CD14-positive monocyte (primary cell): ENCODE data around the gene CLPSL1. TPM values are rescaled to one million over a fixed set of nuclear protein-coding genes. Genes with fewer than 3 reads are reported as not detected.

Experiments used
- DNase-seq, 3 donors: peaks; one replicate each; pipeline ENCODE4 v3.0.0-alpha.2; 2011 to 2022
- H2AFZ ChIP-seq: 2 replicates; pipeline ENCODE4 v1.6.0; 2012; ENCODE audit warnings: mild to moderate bottlenecking, low read depth, low read length, inconsistent platforms; ENCODE audit not compliant: insufficient read depth, poor library complexity, severe bottlenecking
- H3K27ac ChIP-seq, 2 donors: 1 replicate in 1 of 2; 2 replicates in 1 of 2; pipeline ENCODE4 v1.5.1; 2012 to 2013; ENCODE audit warnings: low read length in 2 of 2, control low read depth in 1 of 2, inconsistent platforms in 1 of 2, low read depth in 1 of 2, mild to moderate bottlenecking in 1 of 2
- H3K27me3 ChIP-seq, 2 donors: one replicate each; pipeline versions ENCODE4 v1.6.0 to v1.6.1; 2011 to 2013; ENCODE audit warnings: low read length in 2 of 2; ENCODE audit not compliant: control insufficient read depth in 2 of 2, insufficient read depth in 2 of 2
- H3K36me3 ChIP-seq, 2 donors: replicated peaks in 1 of 2; 1 replicate in 1 of 2; 2 replicates in 1 of 2; pipeline versions ENCODE4 v1.5.1 to v1.6.1; 2012 to 2013; ENCODE audit warnings: low read length in 2 of 2, control low read depth in 1 of 2, inconsistent platforms in 1 of 2, mild to moderate bottlenecking in 1 of 2; ENCODE audit not compliant: insufficient read depth in 2 of 2, control insufficient read depth in 1 of 2
- H3K4me1 ChIP-seq, 2 donors: 1 replicate in 1 of 2; 2 replicates in 1 of 2; pipeline versions ENCODE4 v1.5.1 to v1.6.1; 2012 to 2013; ENCODE audit warnings: low read length in 2 of 2, control low read depth in 1 of 2, inconsistent platforms in 1 of 2, mild to moderate bottlenecking in 1 of 2, moderate library complexity in 1 of 2; ENCODE audit not compliant: insufficient read depth in 2 of 2, control insufficient read depth in 1 of 2
- H3K4me2 ChIP-seq: replicated peaks from 2 replicates; pipeline ENCODE3; 2012; ENCODE audit warnings: low read length, moderate library complexity, mild to moderate bottlenecking; ENCODE audit not compliant: poor library complexity, severe bottlenecking; ENCODE audit errors: extremely low read depth
- H3K4me3 ChIP-seq, 3 experiments: fragments of 200-600 bp in 1 of 3; sonication (generic) in 1 of 3; replicated peaks in 1 of 3; 1 replicate in 2 of 3; 2 replicates in 1 of 3; pipeline ENCODE4 v1.5.1; 2011 to 2013; ENCODE audit warnings: low read length in 3 of 3, mild to moderate bottlenecking in 3 of 3, control low read depth in 2 of 3, low read depth in 2 of 3, inconsistent platforms in 1 of 3, moderate library complexity in 1 of 3
- H3K79me2 ChIP-seq: 2 replicates; pipeline ENCODE4 v1.6.0; 2012; ENCODE audit warnings: mild to moderate bottlenecking, control low read depth, inconsistent platforms, low read length, moderate library complexity; ENCODE audit not compliant: insufficient read depth
- H3K9ac ChIP-seq: 2 replicates; pipeline ENCODE4 v1.6.0; 2017; ENCODE audit warnings: low read length, mild to moderate bottlenecking; ENCODE audit not compliant: insufficient read depth, poor library complexity, severe bottlenecking
- H3K9me3 ChIP-seq, 2 donors: replicated peaks in 1 of 2; 1 replicate in 1 of 2; 2 replicates in 1 of 2; pipeline versions ENCODE4 v1.5.1 to v1.6.1; 2012 to 2013; ENCODE audit warnings: low read length in 2 of 2, control low read depth in 1 of 2; ENCODE audit not compliant: control insufficient read depth in 1 of 2, insufficient read depth in 1 of 2
- H4K20me1 ChIP-seq: 2 replicates; pipeline ENCODE4 v1.6.0; 2012; ENCODE audit warnings: mild to moderate bottlenecking, low read length, control low read depth, moderate library complexity; ENCODE audit not compliant: insufficient read depth
- H3K27ac Mint-ChIP-seq, 7 donors: one replicate each; pipeline ENCODE4 v1.8.0; 2020; ENCODE audit warnings: mild to moderate bottlenecking in 7 of 7, mixed read lengths in 7 of 7, moderate library complexity in 6 of 7, inconsistent platforms in 2 of 7
- H3K27me3 Mint-ChIP-seq, 3 donors: one replicate each; pipeline ENCODE4 v1.8.0; 2021 to 2022; ENCODE audit warnings: low read depth in 3 of 3, mild to moderate bottlenecking in 3 of 3, mixed read lengths in 3 of 3, moderate library complexity in 3 of 3, inconsistent platforms in 1 of 3
- H3K36me3 Mint-ChIP-seq, 2 donors: one replicate each; pipeline ENCODE4 v1.8.0; 2020; ENCODE audit warnings: mixed read lengths in 2 of 2, inconsistent platforms in 1 of 2, mild to moderate bottlenecking in 1 of 2
- H3K4me1 Mint-ChIP-seq: one replicate; pipeline ENCODE4 v1.8.0; 2020; ENCODE audit warnings: mild to moderate bottlenecking, mixed read lengths
- H3K4me3 Mint-ChIP-seq, 2 donors: one replicate each; pipeline ENCODE4 v1.8.0; 2020; ENCODE audit warnings: mild to moderate bottlenecking in 2 of 2, mixed read lengths in 2 of 2, moderate library complexity in 1 of 2
- H3K9me3 Mint-ChIP-seq, 7 donors: one replicate each; pipeline ENCODE4 v1.8.0; 2020 to 2022; ENCODE audit warnings: mixed read lengths in 7 of 7, mild to moderate bottlenecking in 6 of 7, moderate library complexity in 6 of 7, inconsistent platforms in 2 of 7
- WGBS: methylation state at CpG from one replicate; pipeline ENCODE4 v1.1.5; 2013; ENCODE audit warnings: missing lambda C conversion rate; ENCODE audit not compliant: insufficient coverage; 5-methylcytosine and 5-hydroxymethylcytosine counted together
- intact Hi-C, 2 donors: fragments of 100-400 bp; cut with micrococcal nuclease; formaldehyde crosslinking; loops; one replicate each; pipeline versions ENCODE4 v1.15.0 to v1.15.1; 2023
- polyA plus RNA-seq, 3 donors: library from polyadenylated mRNA; depleted of rRNA in 1 of 3; unstranded in 2 of 3; stranded (reverse) in 1 of 3; fragments of 300-500 nt in 2 of 3; fragments of >200 nt in 1 of 3; fragmentation: Illumina TruSeq in 2 of 3; gene quantifications; 1 replicate in 2 of 3; 2 replicates in 1 of 3; pipeline ENCODE4 v1.2.3, GENCODE V29; 2012 to 2021
- TF ChIP-seq, protein P1 (sequence below): fragments of 200-600 bp; IDR thresholded peaks from one replicate; pipeline ENCODE4 v1.8.0; 2022; ENCODE audit warnings: antibody characterized with exemption, mild to moderate bottlenecking

Gene CLPSL1
- polyA plus RNA-seq, 3 donors = not detected

DNA sequence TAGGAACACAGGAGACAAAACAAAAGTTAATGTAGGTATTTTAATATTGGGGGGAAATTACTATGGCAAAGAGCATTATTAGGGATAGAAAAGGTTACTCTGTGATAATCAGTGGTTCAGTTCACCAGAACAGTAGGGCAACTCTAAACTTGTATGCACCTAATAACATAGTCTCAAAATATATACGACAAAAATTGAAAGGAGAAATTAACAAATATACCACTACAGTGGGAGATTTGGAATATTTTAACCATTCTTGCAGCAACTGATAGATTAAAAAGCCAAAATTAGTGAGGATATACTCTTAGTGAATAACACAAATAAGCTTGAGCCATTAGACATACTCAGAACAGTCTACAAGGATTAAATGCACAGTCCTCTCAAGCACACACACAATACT, 32.9 kb upstream of the CLPSL1 start:
- no peaks in the 10 kb centered on the region for H3K36me3 ChIP-seq
- TF ChIP-seq, protein P1, sequence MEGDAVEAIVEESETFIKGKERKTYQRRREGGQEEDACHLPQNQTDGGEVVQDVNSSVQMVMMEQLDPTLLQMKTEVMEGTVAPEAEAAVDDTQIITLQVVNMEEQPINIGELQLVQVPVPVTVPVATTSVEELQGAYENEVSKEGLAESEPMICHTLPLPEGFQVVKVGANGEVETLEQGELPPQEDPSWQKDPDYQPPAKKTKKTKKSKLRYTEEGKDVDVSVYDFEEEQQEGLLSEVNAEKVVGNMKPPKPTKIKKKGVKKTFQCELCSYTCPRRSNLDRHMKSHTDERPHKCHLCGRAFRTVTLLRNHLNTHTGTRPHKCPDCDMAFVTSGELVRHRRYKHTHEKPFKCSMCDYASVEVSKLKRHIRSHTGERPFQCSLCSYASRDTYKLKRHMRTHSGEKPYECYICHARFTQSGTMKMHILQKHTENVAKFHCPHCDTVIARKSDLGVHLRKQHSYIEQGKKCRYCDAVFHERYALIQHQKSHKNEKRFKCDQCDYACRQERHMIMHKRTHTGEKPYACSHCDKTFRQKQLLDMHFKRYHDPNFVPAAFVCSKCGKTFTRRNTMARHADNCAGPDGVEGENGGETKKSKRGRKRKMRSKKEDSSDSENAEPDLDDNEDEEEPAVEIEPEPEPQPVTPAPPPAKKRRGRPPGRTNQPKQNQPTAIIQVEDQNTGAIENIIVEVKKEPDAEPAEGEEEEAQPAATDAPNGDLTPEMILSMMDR = no peak
- WGBS = no CpG with 5 or more reads among the region's 1 CpG
- no peak overlapping the region for H3K9ac ChIP-seq
- no peak for DNase-seq
- no peaks in the 10 kb centered on the region for H4K20me1 ChIP-seq
- peaks cover 10 to 11% of the 10 kb centered on the region in 2 donors for H3K9me3 ChIP-seq
- H3K27ac ChIP-seq = no peak overlapping the region
- no peak overlapping the region for H2AFZ ChIP-seq
- H3K4me2 ChIP-seq = no peak overlapping the region
- Mint-ChIP-seq H3K4me3 (no peak overlapping the region), H3K36me3 (peaks cover 0 to 2% of the 10 kb centered on the region in 2 donors), H3K4me1 (peaks cover 6% of the 10 kb centered on the region), H3K9me3 (peaks cover 7 to 29% (median 18%) of the 10 kb centered on the region in 7 donors), H3K27me3 (peaks cover 0 to 3% (median 2%) of the 10 kb centered on the region in 3 donors), H3K27ac (no peak overlapping the region)
- no peaks in the 10 kb centered on the region for H3K79me2 ChIP-seq
- H3K4me3 ChIP-seq = no peak overlapping the region
- intact Hi-C loops = no loop called here
- H3K4me1 ChIP-seq = peaks cover 0 to 2% of the 10 kb centered on the region in 2 donors
- no peaks in the 10 kb centered on the region for H3K27me3 ChIP-seq

DNA sequence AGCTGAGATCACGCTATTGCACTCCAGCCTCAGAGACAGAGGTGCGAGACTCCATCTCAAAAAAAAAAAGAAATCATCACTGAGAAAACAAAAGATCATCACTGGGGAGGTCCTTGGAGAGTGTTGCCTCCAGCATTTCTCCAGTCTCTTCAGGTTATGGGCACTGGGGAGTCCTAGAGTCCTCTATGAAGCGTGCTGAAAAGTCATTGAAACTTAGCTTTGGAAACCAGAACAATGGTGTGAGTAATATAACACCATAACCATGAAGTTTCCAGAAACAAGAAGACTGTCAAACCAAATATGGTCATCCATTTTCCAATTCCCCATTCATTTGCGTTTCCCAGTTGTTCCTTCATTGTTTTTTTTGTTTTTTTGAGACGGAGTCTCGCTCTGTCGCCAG, 30.3 kb upstream of the CLPSL1 start:
- Histone ChIP-seq H3K36me3 (no peaks in the 10 kb centered on the region), H3K27me3 (no peaks in the 10 kb centered on the region), H2AFZ (no peak overlapping the region), H3K4me3 (no peak overlapping the region), H3K9me3 (peaks cover 10 to 11% of the 10 kb centered on the region in 2 donors), H3K79me2 (no peaks in the 10 kb centered on the region), H4K20me1 (no peaks in the 10 kb centered on the region), H3K27ac (no peak overlapping the region), H3K9ac (no peak overlapping the region), H3K4me2 (no peak overlapping the region), H3K4me1 (peaks cover 0 to 5% of the 10 kb centered on the region in 2 donors)
- Mint-ChIP-seq H3K27ac (no peak overlapping the region), H3K9me3 (peaks cover 7 to 28% (median 18%) of the 10 kb centered on the region in 7 donors), H3K36me3 (peaks cover 0 to 2% of the 10 kb centered on the region in 2 donors), H3K4me1 (peaks cover 6% of the 10 kb centered on the region), H3K4me3 (no peak overlapping the region), H3K27me3 (peaks cover 0 to 3% (median 2%) of the 10 kb centered on the region in 3 donors)
- DNase-seq = no peak
- intact Hi-C loops = no loop called here
- TF ChIP-seq, protein P1 = no peak
- 100% methylated on average over 4 of the region's 7 CpGs for WGBS
